Measurements from ENCODE around the gene CNTFR.

The CNTFR gene

DNA sequence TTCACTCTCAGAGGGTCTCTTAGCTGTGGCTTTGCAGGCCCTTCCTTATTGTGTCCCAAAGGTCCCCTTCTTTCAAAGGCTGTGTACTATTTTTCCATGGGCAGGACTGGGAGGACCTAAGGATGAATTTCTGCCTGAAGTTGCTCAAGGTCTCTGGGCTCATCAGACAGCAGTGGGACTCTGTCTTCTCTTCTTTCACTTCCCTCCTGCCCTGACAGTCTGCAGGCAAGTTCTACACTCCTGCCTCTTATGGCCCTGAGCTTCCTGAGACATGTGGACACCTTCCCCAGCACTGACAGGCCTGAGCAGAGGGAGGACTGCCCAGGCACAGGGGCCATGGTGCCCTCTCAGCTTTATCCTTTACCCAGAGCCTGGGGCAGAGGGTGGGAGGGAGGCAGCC, 81.6 kb downstream of the CNTFR start:
- TF ChIP-seq, protein P1, sequence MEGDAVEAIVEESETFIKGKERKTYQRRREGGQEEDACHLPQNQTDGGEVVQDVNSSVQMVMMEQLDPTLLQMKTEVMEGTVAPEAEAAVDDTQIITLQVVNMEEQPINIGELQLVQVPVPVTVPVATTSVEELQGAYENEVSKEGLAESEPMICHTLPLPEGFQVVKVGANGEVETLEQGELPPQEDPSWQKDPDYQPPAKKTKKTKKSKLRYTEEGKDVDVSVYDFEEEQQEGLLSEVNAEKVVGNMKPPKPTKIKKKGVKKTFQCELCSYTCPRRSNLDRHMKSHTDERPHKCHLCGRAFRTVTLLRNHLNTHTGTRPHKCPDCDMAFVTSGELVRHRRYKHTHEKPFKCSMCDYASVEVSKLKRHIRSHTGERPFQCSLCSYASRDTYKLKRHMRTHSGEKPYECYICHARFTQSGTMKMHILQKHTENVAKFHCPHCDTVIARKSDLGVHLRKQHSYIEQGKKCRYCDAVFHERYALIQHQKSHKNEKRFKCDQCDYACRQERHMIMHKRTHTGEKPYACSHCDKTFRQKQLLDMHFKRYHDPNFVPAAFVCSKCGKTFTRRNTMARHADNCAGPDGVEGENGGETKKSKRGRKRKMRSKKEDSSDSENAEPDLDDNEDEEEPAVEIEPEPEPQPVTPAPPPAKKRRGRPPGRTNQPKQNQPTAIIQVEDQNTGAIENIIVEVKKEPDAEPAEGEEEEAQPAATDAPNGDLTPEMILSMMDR (IDR thresholded peaks at IDR 0.05): no peak
- DNase-seq (ENCODE audit: low spot score): no peak
- H3K4me3 ChIP-seq: no peak overlapping the region
- H3K27ac ChIP-seq: no peak overlapping the region

- TF ChIP-seq, protein P1 (IDR thresholded peaks at IDR 0.05): no peak
- no peak for DNase-seq (ENCODE audit: low spot score)
- Histone ChIP-seq H3K27ac (no peak overlapping the region), H3K4me3 (no peak overlapping the region)
Observed at GRCh38 chr9:34507556-34507955, 82.0 kb downstream of the CNTFR start.

DNA sequence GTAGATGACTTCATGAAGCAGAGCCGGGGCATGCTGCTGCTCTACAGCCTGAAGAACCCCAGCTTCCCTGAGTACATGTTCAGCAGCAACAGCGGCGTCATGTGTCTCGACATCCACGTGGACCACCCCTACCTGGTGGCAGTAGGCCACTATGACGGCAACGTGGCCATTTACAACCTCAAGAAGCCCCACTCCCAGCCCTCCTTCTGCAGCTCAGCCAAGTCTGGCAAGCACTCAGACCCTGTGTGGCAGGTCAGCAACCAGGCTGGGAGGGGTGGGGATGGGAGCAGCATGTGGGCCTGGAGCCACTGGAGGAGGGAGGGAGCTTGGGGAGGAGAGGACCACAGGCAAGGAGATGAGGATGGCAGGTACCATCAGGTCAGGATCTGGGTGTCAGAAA, 82.9 kb downstream of the CNTFR start:
- TF ChIP-seq, protein P1 (IDR thresholded peaks at IDR 0.05): no peak
- DNase-seq (ENCODE audit: low spot score): no peak
- H3K27ac ChIP-seq: no peak overlapping the region
- no peak overlapping the region for H3K4me3 ChIP-seq

DNA sequence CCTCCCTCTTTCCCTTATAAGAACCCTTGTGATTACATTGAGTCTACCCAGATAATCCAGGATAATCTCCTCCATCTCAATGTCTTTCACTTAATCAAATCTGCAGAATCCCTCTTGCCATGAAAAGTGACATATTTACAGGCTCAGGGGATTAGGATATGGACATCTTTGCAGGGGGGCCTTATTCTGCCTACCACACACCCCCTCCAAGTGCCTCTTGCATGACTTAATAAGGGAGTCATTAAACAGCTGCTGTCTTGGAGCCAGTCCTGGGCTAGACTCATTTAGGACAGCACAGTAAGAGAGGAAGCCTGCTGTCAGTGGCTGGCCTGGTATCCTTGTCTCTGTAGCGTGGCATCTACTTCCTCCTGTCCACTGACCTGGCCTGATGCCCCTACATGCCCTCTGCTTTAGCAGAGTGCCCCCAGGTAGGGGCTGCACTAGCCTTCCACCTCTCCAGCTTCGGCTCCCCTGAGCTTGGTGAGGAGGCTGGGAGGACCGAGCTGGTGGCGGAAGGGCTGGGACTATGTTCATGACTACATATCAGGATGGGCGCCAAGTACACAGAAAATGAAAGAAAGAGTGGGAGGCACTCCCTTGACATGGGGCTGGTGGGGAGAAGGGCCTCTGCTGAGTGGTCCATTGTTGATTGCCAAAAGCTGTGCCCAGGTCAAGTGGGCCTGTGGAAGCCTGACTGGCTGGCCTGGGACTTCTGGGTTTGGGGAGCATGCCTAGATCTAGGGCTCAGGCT, 84.0 kb downstream of the CNTFR start:
- Histone ChIP-seq H3K27ac (no peak overlapping the region), H3K4me3 (no peak overlapping the region)
- TF ChIP-seq, protein P1 (IDR thresholded peaks at IDR 0.05): no peak
- DNase-seq (ENCODE audit: low spot score): no peak

DNA sequence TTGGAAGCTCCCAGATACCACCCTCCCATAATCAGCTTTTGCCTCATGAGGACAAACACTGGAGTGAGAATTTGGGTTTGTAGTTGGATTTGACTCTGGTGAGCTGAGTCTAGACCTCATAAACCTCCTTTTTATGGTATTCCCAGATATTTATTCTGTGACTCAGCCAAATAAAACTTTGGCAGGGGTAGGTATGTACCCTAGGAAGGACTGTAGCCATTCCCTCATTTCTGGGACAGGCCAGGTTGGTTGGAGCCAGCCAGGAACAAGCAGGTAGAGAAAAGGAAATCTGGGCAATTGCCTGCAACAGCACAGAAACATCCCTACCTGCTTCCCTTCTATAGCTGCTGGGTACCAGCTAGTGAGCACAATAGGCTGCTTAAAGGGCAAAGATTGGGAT, 86.1 kb downstream of the CNTFR start:
- H3K4me3 ChIP-seq: no peak overlapping the region
- DNase-seq (ENCODE audit: low spot score): no peak
- TF ChIP-seq, protein P1 (IDR thresholded peaks at IDR 0.05): no peak
- H3K27ac ChIP-seq: no peak overlapping the region

GRCh38 chr9:34502891-34503290, 86.6 kb downstream of the CNTFR start:
- Histone ChIP-seq H3K4me3 (no peak overlapping the region), H3K27ac (no peak overlapping the region)
- DNase-seq (ENCODE audit: low spot score): no peak
- TF ChIP-seq, protein P1 (IDR thresholded peaks at IDR 0.05): no peak

GRCh38 chr9:34502471-34502870, 87.1 kb downstream of the CNTFR start:
- TF ChIP-seq, protein P1 (IDR thresholded peaks at IDR 0.05): no peak
- Histone ChIP-seq H3K27ac (peak overlapping the region in 1 of 2 donors; percentile 16), H3K4me3 (no peak overlapping the region)
- DNase-seq (ENCODE audit: low spot score): no peak
